Fibroblast of the aortic adventitia (primary cell): ENCODE results near the gene ASAP3. TPM values are rescaled to one million over a fixed set of nuclear protein-coding genes. Genes with fewer than 3 reads are reported as not detected.

Experiments used
- DNase-seq: peaks from one replicate; pipeline ENCODE4 v3.0.0-alpha.2; 2010; ENCODE audit warnings: low read depth
- H3K4me3 ChIP-seq: 2 replicates; pipeline ENCODE4 v1.5.1; 2011; ENCODE audit warnings: low read depth, mild to moderate bottlenecking, control low read depth, low read length, moderate library complexity
- CTCF ChIP-seq: IDR thresholded peaks from 2 replicates; pipeline ENCODE4 v1.5.1; 2011; ENCODE audit warnings: mild to moderate bottlenecking, low read length, control low read depth, inconsistent platforms; ENCODE audit not compliant: insufficient read depth
- total RNA-seq: library from RNA; depleted of rRNA; stranded (reverse); fragments of >200 nt; gene quantifications from 2 replicates; pipeline ENCODE4 v1.2.3, GENCODE V29; 2012; ENCODE audit warnings: low replicate concordance

Gene ASAP3
- total RNA-seq, 1 donor = 46.9 TPM

GRCh38 chr1:23442751-23443150 is 41.2 kb downstream of the ASAP3 start:
- no peak overlapping the region for H3K4me3 ChIP-seq
- no peak for TF ChIP-seq CTCF
- no peak for DNase-seq

GRCh38 chr1:23441446-23442148 is 42.4 kb downstream of the ASAP3 start:
- no peak for TF ChIP-seq CTCF
- no peak overlapping the region for H3K4me3 ChIP-seq
- DNase-seq = peak; percentile 35

- no peak for TF ChIP-seq CTCF
- H3K4me3 ChIP-seq = no peak overlapping the region
- no peak for DNase-seq
Observed at GRCh38 chr1:23438545-23438944, 45.4 kb downstream of the ASAP3 start.

- DNase-seq = no peak
- H3K4me3 ChIP-seq = no peak overlapping the region
- no peak for TF ChIP-seq CTCF
Observed at GRCh38 chr1:23437355-23437664, 46.7 kb downstream of the ASAP3 start.

- H3K4me3 ChIP-seq = no peak overlapping the region
- DNase-seq = no peak
- TF ChIP-seq CTCF = no peak
Observed at GRCh38 chr1:23436520-23437354, 47.2 kb downstream of the ASAP3 start.

- no peak overlapping the region for H3K4me3 ChIP-seq
- DNase-seq = no peak
- no peak for TF ChIP-seq CTCF
Observed at GRCh38 chr1:23434260-23434775, 49.7 kb downstream of the ASAP3 start.
